Activated T-cell treated with anti-CD3 and anti-CD28 coated beads, Interleukin-2, amount 50 U/mL, for 24 hours (primary cell): Measurements from ENCODE around the gene ZIC2.

Experiments used
- DNase-seq: peaks from one replicate; pipeline ENCODE4 v3.0.0-alpha.2; 2020
- H3K27ac Mint-ChIP-seq: 2 replicates; pipeline ENCODE4 v1.8.0; 2020; ENCODE audit warnings: mild to moderate bottlenecking, mixed read lengths
- H3K27me3 Mint-ChIP-seq: 2 replicates; pipeline ENCODE4 v1.8.0; 2020; ENCODE audit warnings: mixed read lengths
- H3K36me3 Mint-ChIP-seq: 2 replicates; pipeline ENCODE4 v1.8.0; 2020; ENCODE audit warnings: low read depth, mixed read lengths
- H3K4me1 Mint-ChIP-seq: 2 replicates; pipeline ENCODE4 v1.8.0; 2020; ENCODE audit warnings: low read depth, mixed read lengths
- H3K4me3 Mint-ChIP-seq: 2 replicates; pipeline ENCODE4 v1.8.0; 2020; ENCODE audit warnings: mild to moderate bottlenecking, moderate library complexity, mixed read lengths
- H3K9me3 Mint-ChIP-seq: 2 replicates; pipeline ENCODE4 v1.8.0; 2020; ENCODE audit warnings: mixed read lengths

ZIC2 gene

DNA sequence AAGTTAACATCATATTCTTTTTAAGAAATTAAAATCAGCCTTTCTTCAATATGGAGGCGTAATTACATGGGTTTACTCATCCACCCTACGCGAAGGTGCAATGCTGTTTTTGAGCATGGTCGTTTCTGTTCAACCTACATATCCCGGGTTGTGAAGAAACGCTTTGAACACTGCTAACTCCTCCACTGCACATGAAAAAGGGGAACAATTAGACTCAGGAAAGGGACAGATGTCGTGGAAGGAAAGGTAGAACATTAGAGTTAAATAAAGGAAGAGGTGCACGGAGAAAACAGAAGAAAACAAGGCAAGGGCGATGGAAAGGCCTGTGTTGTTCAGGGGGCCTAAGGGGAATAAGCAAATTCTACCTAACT is 14.1 kb upstream of the ZIC2 start:
- H3K9me3 Mint-ChIP-seq: no peaks in the 10 kb centered on the region
- no peaks in the 10 kb centered on the region for H3K36me3 Mint-ChIP-seq
- no peak for DNase-seq
- H3K4me3 Mint-ChIP-seq: no peak overlapping the region
- peaks cover 21% of the 10 kb centered on the region for H3K4me1 Mint-ChIP-seq
- H3K27ac Mint-ChIP-seq: peak overlapping the region; percentile 5
- peaks cover 65% of the 10 kb centered on the region for H3K27me3 Mint-ChIP-seq

DNA sequence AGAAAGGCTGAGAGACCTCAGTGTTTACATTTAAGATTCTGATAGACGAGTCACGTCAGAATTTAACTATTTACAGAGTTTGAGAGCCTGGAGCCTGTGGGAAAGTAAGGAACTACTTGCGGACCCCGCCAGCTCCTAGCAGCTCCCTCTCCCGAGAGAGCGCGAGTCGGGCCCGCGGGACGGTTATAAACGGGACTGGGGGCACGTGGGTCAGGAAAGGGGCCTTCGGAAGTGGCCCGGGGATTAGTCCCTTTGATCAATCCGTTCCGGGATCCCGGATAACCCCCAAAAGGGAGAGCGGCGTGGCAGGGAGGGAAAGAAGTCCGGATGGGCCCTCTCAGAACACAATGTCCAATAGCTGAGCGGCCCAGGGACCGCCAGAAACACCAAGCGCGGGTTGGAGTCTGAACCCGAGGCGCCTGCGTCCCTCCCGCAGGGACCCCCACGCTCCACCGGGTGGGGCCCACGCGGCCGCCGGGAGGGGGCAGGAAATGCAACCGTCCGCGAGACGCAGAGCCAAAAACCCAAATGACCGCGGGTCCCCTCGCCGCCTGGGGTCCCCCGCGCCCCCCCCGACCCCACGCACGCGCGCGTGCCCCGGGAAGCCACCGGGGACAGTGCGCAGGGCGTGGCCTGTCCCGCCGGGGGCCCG is 13.6 kb upstream of the ZIC2 start:
- Mint-ChIP-seq H3K36me3 (no peaks in the 10 kb centered on the region), H3K4me3 (no peak overlapping the region), H3K4me1 (peaks cover 21% of the 10 kb centered on the region), H3K27me3 (peaks cover 65% of the 10 kb centered on the region), H3K9me3 (peaks cover under 1% of the 10 kb centered on the region), H3K27ac (peak overlapping the region; percentile 5)
- DNase-seq: no peak

DNA sequence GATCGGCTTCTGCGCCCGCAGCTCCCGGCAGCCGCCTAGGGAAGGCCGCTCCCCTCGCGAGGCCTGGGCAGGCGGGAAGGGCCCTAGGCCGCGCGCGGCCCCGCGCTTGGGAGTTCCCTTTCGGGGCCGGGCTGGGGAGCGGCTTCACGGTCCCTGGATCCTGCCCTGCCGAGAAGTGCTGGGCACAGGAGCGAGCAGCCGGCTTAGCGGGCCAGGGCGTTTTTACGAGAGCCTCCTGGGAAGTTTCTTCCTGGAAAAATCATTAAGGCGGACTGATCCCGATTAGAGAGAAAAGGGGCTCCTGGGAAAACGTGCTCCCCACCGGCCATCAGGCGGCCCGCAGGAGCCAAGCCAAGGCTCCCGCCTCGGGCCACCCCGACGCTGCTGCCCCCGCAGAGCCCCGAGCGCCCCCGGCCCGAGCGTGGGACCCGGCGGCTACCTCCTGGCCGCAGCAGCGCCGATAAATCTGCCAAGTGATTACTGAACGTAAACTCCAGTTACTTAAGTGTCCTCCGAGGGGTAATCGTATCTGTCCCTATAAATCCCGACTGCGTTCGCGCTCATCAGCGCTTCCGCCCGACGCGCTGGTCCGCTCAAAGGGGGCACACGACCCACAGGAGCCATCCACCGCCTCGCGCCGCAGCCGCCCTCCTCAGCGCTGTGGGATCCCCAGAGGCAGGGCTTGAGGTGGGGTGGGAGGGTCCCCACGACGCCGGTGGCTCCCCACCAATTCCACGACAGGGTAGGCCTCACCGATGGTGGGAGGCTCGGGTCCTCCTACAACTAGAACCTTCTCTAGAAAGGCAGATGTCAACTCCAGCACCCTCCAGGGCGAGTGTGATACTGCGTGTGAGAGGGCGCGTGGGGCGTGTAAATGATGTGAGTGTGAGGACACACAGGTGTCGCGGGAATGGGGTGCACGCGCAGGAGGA is 12.8 kb upstream of the ZIC2 start:
- peak overlapping the region; percentile 88 for H3K27ac Mint-ChIP-seq
- peaks cover 70% of the 10 kb centered on the region for H3K27me3 Mint-ChIP-seq
- H3K4me1 Mint-ChIP-seq: peaks cover 21% of the 10 kb centered on the region
- H3K36me3 Mint-ChIP-seq: no peaks in the 10 kb centered on the region
- peaks cover 8% of the 10 kb centered on the region for H3K9me3 Mint-ChIP-seq
- DNase-seq: peak; percentile 37
- peak overlapping the region; percentile 66 for H3K4me3 Mint-ChIP-seq

DNA sequence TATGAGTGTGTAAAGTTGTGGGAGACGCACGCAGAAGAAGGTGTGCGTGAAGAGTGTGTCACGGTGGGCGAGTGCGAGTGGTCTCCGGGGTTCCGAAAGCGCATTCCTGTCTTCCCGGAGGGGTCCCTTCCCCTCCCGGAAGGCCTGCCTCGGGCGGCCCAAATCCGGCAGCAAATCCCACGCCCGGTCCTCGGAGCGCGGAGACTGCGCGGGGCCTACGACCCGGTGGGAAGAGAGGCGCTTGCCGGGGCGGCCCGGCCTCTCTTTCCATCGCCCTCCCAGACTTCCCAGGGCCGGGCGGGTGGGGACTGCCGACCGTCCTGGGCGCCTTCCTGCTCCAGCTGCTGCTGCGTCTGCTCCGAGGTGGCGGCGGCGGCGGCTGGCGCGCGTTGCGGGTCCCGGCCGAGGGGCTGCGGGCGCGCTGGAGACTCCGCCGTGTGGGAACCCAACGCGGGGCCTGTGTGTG is 12.1 kb upstream of the ZIC2 start:
- peak overlapping the region; percentile 73 for H3K4me3 Mint-ChIP-seq
- H3K27ac Mint-ChIP-seq: peak overlapping the region; percentile 88
- H3K36me3 Mint-ChIP-seq: no peaks in the 10 kb centered on the region
- peaks cover 14% of the 10 kb centered on the region for H3K9me3 Mint-ChIP-seq
- peaks cover 72% of the 10 kb centered on the region for H3K27me3 Mint-ChIP-seq
- H3K4me1 Mint-ChIP-seq: peaks cover 21% of the 10 kb centered on the region
- peak; percentile 42 for DNase-seq

DNA sequence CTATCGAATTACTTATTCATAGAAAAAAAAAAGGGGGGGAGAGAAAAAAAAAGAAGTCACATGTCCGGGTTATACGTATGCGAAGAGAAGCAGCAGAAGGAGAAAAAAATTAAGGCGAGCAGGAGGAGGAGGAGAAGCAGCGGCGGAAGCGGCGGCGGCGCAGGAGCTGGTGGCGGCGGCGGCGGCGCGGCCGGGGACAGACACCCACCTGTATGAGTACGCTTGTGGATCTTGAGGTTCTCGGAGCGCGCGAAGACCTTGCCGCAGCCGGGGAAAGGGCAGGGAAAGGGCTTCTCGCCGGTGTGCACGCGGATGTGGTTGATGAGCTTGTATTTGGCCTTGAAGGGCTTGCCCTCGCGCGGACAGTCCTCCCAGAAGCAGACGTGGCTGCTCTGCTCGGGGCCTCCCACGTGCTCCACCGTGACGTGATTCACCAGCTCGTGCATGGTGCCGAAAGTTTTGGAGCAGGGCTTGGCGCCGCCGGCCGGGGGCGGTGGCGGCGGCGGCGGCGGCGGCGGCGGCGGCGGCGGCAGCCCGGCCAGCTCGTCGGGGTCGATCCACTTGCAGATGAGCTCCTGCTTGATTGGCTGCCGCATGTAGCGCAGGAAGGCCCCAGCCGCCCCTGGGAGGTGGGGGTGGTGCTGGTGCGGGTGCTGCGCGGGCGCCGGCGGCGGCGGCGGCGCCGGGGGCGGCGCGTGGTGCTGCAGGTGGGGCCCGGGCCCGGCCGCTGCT is 11.5 kb upstream of the ZIC2 start:
- H3K4me1 Mint-ChIP-seq: peaks cover 21% of the 10 kb centered on the region
- H3K27ac Mint-ChIP-seq: peak overlapping the region; percentile 83
- peak; percentile 63 for DNase-seq
- no peaks in the 10 kb centered on the region for H3K36me3 Mint-ChIP-seq
- peaks cover 15% of the 10 kb centered on the region for H3K9me3 Mint-ChIP-seq
- H3K4me3 Mint-ChIP-seq: peak overlapping the region; percentile 73
- H3K27me3 Mint-ChIP-seq: peaks cover 78% of the 10 kb centered on the region

DNA sequence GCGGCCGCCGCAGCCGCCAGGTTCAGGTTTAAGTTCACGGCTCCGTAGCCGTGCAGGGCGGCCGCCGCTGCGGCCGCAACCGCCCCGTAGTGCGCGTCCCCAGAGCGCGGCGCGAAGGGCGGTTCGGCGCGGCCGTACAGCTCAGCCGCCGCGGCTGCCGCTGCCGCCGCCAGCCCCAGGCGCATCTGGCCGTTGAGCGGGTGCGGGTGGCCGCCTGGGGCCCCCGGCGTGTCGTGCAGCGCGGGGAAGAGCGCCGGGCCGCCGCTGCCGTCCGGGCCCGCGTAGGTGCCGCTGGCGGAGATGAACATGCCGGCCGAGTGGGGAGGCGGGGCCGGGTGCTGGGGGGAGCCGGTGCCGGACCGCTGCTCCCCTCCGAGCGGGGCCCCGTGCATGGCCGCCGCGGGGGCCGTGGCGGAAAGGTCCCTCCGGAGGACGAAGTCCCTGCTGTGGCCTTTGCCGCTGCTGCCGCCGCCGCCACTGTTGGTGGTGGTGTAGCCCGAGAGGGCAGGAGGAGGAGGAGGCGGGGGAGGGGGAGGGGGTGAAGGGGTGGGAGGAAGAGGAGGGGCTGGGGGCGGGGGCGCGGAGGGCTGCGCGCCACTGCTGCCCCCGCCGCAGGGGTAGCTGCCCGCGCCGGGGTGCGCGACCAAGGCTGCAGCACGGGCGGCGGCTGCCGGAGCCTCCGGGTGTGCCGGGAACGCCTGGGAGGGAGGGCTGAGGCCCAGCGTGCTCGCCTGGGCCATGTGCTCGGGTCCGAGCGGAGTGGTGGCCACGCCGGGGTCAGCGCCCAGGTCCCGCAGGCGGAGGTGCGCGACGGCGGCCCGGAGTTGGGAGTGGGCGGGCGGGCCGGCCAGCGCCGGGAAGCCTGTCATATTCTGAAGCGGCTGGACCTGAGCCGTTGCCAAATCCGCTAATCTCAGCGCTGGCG is 10.7 kb upstream of the ZIC2 start:
- H3K27ac Mint-ChIP-seq: no peak overlapping the region
- DNase-seq: peak; percentile 43
- peaks cover 21% of the 10 kb centered on the region for H3K4me1 Mint-ChIP-seq
- H3K9me3 Mint-ChIP-seq: peaks cover 15% of the 10 kb centered on the region
- no peak overlapping the region for H3K4me3 Mint-ChIP-seq
- H3K36me3 Mint-ChIP-seq: no peaks in the 10 kb centered on the region
- peaks cover 79% of the 10 kb centered on the region for H3K27me3 Mint-ChIP-seq

DNA sequence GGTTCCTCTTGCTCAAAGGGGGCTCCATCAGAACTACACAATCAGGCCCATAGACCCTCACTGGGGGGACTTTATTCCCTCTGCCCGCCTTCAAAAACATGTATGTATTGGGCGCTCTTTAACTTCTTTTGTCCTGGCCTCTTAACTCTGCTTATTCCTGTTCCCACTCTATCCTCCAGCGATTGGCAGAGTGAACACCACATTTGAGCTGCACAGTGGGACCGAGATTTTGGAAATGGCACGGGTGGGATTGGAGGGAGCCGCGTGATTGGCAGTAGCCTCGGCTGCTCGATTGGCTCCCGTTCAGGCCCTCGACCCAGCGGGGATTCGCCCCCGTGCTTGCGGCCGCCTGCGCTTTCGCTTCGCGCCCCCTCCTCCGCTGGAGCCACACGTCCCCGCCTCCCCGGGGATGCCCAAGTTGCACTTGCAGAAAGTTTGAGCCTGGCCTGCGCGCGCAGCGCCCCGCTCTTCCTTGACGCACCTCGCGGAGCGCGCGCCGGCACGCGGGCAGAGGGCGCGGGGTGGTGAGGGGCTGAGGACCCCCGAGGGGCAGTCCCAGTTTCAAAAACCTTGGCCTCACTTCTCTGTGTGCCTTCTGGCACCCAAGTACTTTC is 9.9 kb upstream of the ZIC2 start, which contains the start of gene ZIC5:
TSS of gene ZIC5 (minus strand) at position 192 of the 614 bp plus-strand sequence. CDS start at position 28, 164 bp downstream.
- DNase-seq: no peak
- peaks cover 21% of the 10 kb centered on the region for H3K4me1 Mint-ChIP-seq
- peak within 1 kb of the TSS; percentile 72 for H3K27ac Mint-ChIP-seq
- H3K36me3 Mint-ChIP-seq: no peaks in the 10 kb centered on the region
- H3K27me3 Mint-ChIP-seq: peaks cover 79% of the 10 kb centered on the region
- peaks cover 15% of the 10 kb centered on the region for H3K9me3 Mint-ChIP-seq
- H3K4me3 Mint-ChIP-seq: no peak within 1 kb of the TSS

DNA sequence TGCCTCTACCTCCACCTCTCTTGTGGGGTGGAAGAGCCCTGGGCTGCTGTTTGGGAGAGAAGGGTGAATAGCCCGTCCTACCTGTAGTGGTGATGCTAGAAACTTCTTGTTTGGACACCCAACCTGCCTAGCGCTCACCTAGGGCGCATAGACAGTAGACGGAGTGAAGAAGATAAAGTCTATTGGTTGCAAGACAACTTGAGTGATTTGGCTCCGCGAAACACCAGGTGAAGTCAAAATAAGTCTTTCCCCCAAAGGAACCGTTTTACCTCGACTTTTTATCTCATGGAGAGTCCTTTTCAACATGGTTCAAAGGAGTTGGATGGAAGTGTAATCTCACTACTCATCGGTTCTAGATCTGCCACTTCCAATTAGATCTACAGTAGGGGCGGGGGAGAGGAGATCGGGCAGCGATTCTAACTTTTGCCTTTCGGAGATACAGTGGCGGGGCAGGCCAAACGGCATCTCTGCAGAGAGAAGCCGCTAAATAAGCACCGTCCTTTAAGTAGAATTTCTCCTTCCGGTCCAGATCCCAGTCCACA is 9.3 kb upstream of the ZIC2 start:
- H3K9me3 Mint-ChIP-seq: peaks cover 15% of the 10 kb centered on the region
- DNase-seq: no peak
- H3K27ac Mint-ChIP-seq: peak overlapping the region; percentile 72
- H3K4me3 Mint-ChIP-seq: no peak overlapping the region
- H3K4me1 Mint-ChIP-seq: peaks cover 21% of the 10 kb centered on the region
- no peaks in the 10 kb centered on the region for H3K36me3 Mint-ChIP-seq
- H3K27me3 Mint-ChIP-seq: peaks cover 80% of the 10 kb centered on the region

DNA sequence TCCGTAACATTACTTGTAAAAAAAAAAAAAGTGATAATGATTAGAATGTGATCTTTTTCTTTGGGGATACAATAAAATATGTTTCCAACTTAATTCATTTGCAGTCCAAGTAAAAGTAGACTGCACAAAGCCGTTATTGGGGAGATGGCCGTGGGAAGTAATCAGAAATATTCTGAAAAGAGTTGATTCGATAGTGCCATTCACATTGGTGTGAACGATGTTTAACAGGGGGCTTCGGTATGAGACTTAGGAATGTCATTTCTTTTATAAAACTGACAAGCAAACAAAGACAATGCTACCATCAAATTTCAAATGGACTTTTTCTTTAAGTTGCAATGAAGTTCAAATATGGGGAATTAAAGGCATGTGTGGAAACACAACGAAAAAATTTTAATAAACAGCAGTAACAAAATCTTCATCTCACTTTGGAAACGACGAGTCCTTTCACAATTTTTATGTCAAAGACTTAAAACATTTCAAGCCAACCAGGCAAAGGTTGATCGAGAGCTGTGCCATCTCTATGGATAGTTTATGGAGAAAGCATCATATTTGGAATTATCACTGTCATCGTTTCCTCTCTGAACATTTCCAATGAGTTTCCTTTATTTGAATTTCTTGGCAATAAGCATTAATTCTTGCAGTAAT is 8.3 kb upstream of the ZIC2 start:
- H3K27me3 Mint-ChIP-seq: peaks cover 82% of the 10 kb centered on the region
- H3K9me3 Mint-ChIP-seq: peaks cover 15% of the 10 kb centered on the region
- H3K4me3 Mint-ChIP-seq: no peak overlapping the region
- no peak for DNase-seq
- peaks cover 16% of the 10 kb centered on the region for H3K4me1 Mint-ChIP-seq
- no peaks in the 10 kb centered on the region for H3K36me3 Mint-ChIP-seq
- no peak overlapping the region for H3K27ac Mint-ChIP-seq

DNA sequence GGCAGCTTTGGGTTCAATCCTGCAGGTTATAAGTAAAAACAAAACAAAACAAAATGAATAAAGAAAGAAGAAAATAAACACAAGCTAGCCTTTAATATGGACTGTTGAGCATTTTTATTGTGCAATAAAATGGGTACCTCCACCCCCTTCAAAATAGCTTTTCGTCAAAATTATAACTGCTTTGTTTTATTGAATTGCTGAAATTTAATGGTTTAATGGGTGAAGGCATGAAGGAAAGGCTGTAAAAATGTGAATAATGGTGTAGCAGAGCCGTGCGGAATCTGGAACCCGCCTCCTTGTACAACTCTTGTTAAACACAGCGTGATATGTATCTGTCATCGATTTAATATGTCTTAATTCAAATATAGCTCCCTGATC is 7.8 kb upstream of the ZIC2 start:
- Mint-ChIP-seq H3K9me3 (peaks cover 15% of the 10 kb centered on the region), H3K27ac (no peak overlapping the region), H3K4me3 (no peak overlapping the region), H3K4me1 (peaks cover 20% of the 10 kb centered on the region), H3K27me3 (peaks cover 87% of the 10 kb centered on the region), H3K36me3 (no peaks in the 10 kb centered on the region)
- DNase-seq: no peak

DNA sequence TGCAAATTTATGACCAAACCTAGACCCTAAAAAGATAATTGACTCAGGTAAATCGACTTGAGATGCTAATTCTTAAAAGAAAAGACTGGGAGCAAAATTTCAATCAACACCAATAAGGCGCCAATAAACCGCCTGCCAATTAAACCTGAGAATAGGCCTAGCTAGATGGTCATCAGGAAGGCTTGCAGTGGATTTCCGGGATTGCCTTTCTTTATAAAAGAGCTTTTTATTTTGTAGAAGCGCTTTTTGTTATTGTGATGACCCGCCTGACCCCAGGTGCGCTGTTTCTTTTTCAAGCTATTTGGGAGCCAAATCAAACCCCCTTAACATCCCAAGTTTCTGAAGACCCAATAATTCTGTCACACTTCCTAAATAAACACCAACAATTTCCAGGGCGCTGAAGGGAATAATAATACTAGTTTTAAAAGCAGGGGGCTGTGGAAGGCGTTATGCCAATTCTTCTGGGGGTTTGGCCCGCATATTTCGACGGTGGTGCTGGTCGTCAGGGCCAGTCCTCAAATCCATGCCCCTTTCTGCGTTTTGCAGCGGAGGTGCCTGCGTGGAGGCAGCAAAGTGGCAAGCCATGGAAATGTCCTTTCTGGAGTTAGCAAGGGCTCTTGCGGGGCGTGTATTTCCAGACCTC is 7.2 kb upstream of the ZIC2 start:
- Mint-ChIP-seq H3K27me3 (peaks cover 84% of the 10 kb centered on the region), H3K27ac (no peak overlapping the region), H3K4me3 (no peak overlapping the region), H3K9me3 (peaks cover 15% of the 10 kb centered on the region), H3K4me1 (peaks cover 17% of the 10 kb centered on the region), H3K36me3 (no peaks in the 10 kb centered on the region)
- DNase-seq: no peak

DNA sequence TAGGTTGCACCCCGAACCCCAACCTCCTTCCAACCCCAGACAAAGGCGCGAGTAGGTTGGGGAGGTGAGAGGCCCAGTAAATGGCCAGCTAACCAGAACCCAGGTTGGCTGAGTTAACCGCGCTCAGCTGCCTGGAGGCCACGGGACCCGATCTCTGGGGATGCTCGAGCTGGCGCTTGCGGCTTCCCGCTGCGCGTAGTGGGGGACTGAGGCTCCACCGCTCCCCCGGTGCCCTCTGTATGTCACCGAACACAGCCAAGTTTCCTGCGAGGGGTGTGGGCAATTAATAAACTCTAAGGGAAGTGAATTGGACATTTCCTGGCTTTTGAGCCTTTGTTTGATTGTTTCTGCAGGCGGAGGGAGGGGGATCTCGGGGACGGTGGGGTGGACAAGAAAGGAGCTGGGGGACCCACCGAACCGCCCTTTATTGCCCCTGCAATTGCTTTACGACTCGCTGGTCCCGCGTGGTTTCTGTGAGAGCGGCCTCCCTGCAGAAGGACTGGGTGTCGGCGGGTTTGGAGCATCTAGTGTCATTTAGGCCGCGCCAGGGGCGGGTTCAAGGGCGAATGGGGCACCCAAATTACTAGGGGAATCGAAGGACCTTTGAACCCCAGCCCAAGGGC is 6.5 kb upstream of the ZIC2 start:
- Mint-ChIP-seq H3K9me3 (peaks cover 15% of the 10 kb centered on the region), H3K4me3 (no peak overlapping the region)

More for the DNA sequence above, 6.5 kb upstream of the ZIC2 start:
- no peak for DNase-seq
- Mint-ChIP-seq H3K4me1 (peaks cover 15% of the 10 kb centered on the region), H3K27me3 (peaks cover 85% of the 10 kb centered on the region), H3K27ac (no peak overlapping the region), H3K36me3 (no peaks in the 10 kb centered on the region)
